IMR-90 (cell line): ENCODE measurements around the gene TFDP2. TPM values are rescaled to one million over a fixed set of nuclear protein-coding genes. Genes with fewer than 3 reads are reported as not detected.

Experiments
- ATAC-seq: fragments of 200-7000 bp; cut with Tn5 transposase; 2 replicates; pipeline ENCODE4 v1.9.1; 2020; ENCODE audit warnings: low read depth, mild to moderate bottlenecking, moderate library complexity
- BruUV-seq: library from RNA; stranded (reverse); fragments of 400-500 nt; replicated peaks from 2 replicates; lab custom pipeline; 2021; lab: Mats Ljungman, UMichigan
- CTCF ChIA-PET: fragments of 300-600 bp; formaldehyde crosslinking; extraction: SDS; loops from one replicate; lab custom pipeline; 2021; ENCODE audit warnings: antibody characterized with exemption; lab: Yijun Ruan, JAX
- POLR2A ChIA-PET: fragments of 300-600 bp; sonication (Branson Sonifier 250); formaldehyde crosslinking; loops from one replicate; lab custom pipeline; 2022; ENCODE audit warnings: antibody characterized with exemption; ENCODE audit not compliant: unreplicated experiment; lab: Charles Lee
- DNase-seq: peaks from one replicate; pipeline ENCODE4 v3.0.0; 2013
- H2AFZ ChIP-seq: replicated peaks from 2 replicates; pipeline ENCODE3; 2013; ENCODE audit warnings: low read length, mild to moderate bottlenecking; ENCODE audit not compliant: poor library complexity
- H2AK5ac ChIP-seq: 2 replicates; pipeline ENCODE4 v1.6.1; 2013; ENCODE audit warnings: low read depth, low read length, inconsistent platforms
- H2AK9ac ChIP-seq: replicated peaks from 2 replicates; pipeline ENCODE3; 2013; ENCODE audit warnings: mild to moderate bottlenecking, low read depth, low read length, moderate library complexity; ENCODE audit not compliant: poor library complexity
- H2BK120ac ChIP-seq: 2 replicates; pipeline ENCODE4 v1.6.1; 2013; ENCODE audit warnings: low read depth, low read length, inconsistent platforms
- H2BK15ac ChIP-seq: 3 replicates; pipeline ENCODE4 v1.6.1; 2013; ENCODE audit warnings: low read depth, low read length, inconsistent platforms
- H2BK20ac ChIP-seq: 2 replicates; pipeline ENCODE4 v1.6.1; 2013; ENCODE audit warnings: low read depth, mild to moderate bottlenecking, inconsistent platforms, low read length, moderate library complexity
- H2BK5ac ChIP-seq: 2 replicates; pipeline ENCODE4 v1.6.1; 2013; ENCODE audit warnings: mild to moderate bottlenecking, low read depth, low read length, inconsistent platforms; ENCODE audit not compliant: poor library complexity, severe bottlenecking
- H3K14ac ChIP-seq: replicated peaks from 2 replicates; pipeline ENCODE4 v1.6.1; 2013; ENCODE audit warnings: low read depth, low read length, inconsistent platforms
- H3K18ac ChIP-seq: 2 replicates; pipeline ENCODE4 v1.6.1; 2013; ENCODE audit warnings: low read depth, low read length, control low read depth
- H3K23ac ChIP-seq: 2 replicates; pipeline ENCODE4 v1.6.1; 2013; ENCODE audit warnings: low read depth, low read length, inconsistent platforms
- H3K27ac ChIP-seq: 2 replicates; pipeline ENCODE4 v1.5.1; 2013; ENCODE audit warnings: mild to moderate bottlenecking, control low read depth, low read length; ENCODE audit not compliant: insufficient read depth
- H3K27me3 ChIP-seq: 2 replicates; pipeline ENCODE4 v1.6.1; 2013; ENCODE audit warnings: low read length; ENCODE audit not compliant: control insufficient read depth, insufficient read depth
- H3K36me3 ChIP-seq: 2 replicates; pipeline ENCODE4 v1.6.1; 2013; ENCODE audit warnings: low read length, mixed read lengths; ENCODE audit not compliant: control insufficient read depth, insufficient read depth
- H3K4ac ChIP-seq: 2 replicates; pipeline ENCODE4 v1.6.1; 2013; ENCODE audit warnings: low read depth, low read length, inconsistent platforms
- H3K4me1 ChIP-seq: 2 replicates; pipeline ENCODE4 v1.6.1; 2013; ENCODE audit warnings: low read length, mixed read lengths; ENCODE audit not compliant: control insufficient read depth, insufficient read depth
- H3K4me2 ChIP-seq: 2 replicates; pipeline ENCODE4 v1.6.1; 2013; ENCODE audit warnings: low read depth, mild to moderate bottlenecking, control low read depth, low read length, moderate library complexity
- H3K4me3 ChIP-seq: 2 replicates; pipeline ENCODE4 v1.5.1; 2013; ENCODE audit warnings: low read depth, mild to moderate bottlenecking, control low read depth, low read length, moderate library complexity; ENCODE audit not compliant: insufficient read depth
- H3K56ac ChIP-seq: 2 replicates; pipeline ENCODE4 v1.6.1; 2013; ENCODE audit warnings: low read length, inconsistent platforms; ENCODE audit not compliant: insufficient read depth; ENCODE audit errors: extremely low read depth
- H3K79me1 ChIP-seq, 2 experiments: 2 replicates each; pipeline ENCODE4 v1.6.1; 2013; ENCODE audit warnings: low read length in 2 of 2, inconsistent platforms in 1 of 2, low read depth in 1 of 2
- H3K9ac ChIP-seq: 2 replicates; pipeline ENCODE4 v1.6.1; 2013; ENCODE audit warnings: low read depth, low read length, control low read depth
- H3K9me1 ChIP-seq: 2 replicates; pipeline ENCODE4 v1.6.1; 2013; ENCODE audit warnings: low read length, inconsistent platforms; ENCODE audit not compliant: insufficient read depth
- H3K9me3 ChIP-seq: 2 replicates; pipeline ENCODE4 v1.6.1; 2013; ENCODE audit warnings: low read length; ENCODE audit not compliant: control insufficient read depth, insufficient read depth
- H4K20me1 ChIP-seq: 2 replicates; pipeline ENCODE4 v1.6.1; 2013; ENCODE audit warnings: low read length, inconsistent platforms; ENCODE audit not compliant: insufficient read depth
- H4K5ac ChIP-seq: 2 replicates; pipeline ENCODE4 v1.6.1; 2013; ENCODE audit warnings: mild to moderate bottlenecking, low read depth, low read length, control low read depth
- H4K8ac ChIP-seq, 2 experiments: 2 replicates each; pipeline ENCODE4 v1.6.1; 2013; ENCODE audit warnings: low read depth in 2 of 2, low read length in 2 of 2, control low read depth in 1 of 2, inconsistent platforms in 1 of 2
- H4K91ac ChIP-seq: 2 replicates; pipeline ENCODE4 v1.6.1; 2013; ENCODE audit warnings: low read depth, low read length, inconsistent platforms; ENCODE audit not compliant: insufficient read depth
- BHLHE40 ChIP-seq: fragments of 150-350 bp; IDR thresholded peaks from 2 replicates; pipeline ENCODE4 v1.6.1; 2016; ENCODE audit warnings: mild to moderate bottlenecking, low read depth, low read length
- CHD1 ChIP-seq: IDR thresholded peaks from 2 replicates; pipeline ENCODE4 v1.6.1; 2012; ENCODE audit warnings: low read depth, low read length, improper control_type of control experiment
- ELK1 ChIP-seq: fragments of 150-350 bp; IDR thresholded peaks from 2 replicates; pipeline ENCODE4 v1.6.1; 2016; ENCODE audit warnings: low read depth, mild to moderate bottlenecking, low read length, moderate library complexity, borderline replicate concordance
- FOS ChIP-seq: fragments of 150-350 bp; IDR thresholded peaks from 2 replicates; pipeline ENCODE4 v1.6.1; 2016; ENCODE audit warnings: low read depth, low read length
- MAZ ChIP-seq: IDR thresholded peaks from 2 replicates; pipeline ENCODE4 v1.6.1; 2012; ENCODE audit warnings: low read depth, mild to moderate bottlenecking, low read length, improper control_type of control experiment, moderate library complexity, borderline replicate concordance
- MXI1 ChIP-seq: IDR thresholded peaks from 2 replicates; pipeline ENCODE4 v1.6.1; 2012; ENCODE audit warnings: low read depth, mild to moderate bottlenecking, low read length, moderate library complexity, borderline replicate concordance
- POLR2A ChIP-seq: IDR thresholded peaks from 2 replicates; pipeline ENCODE4 v1.6.1; 2012; ENCODE audit warnings: mild to moderate bottlenecking, low read depth, low read length
- RAD21 ChIP-seq: IDR thresholded peaks from 2 replicates; pipeline ENCODE4 v1.6.1; 2012; ENCODE audit warnings: low read length, improper control_type of control experiment
- SMC3 ChIP-seq: fragments of 150-350 bp; IDR thresholded peaks from 2 replicates; pipeline ENCODE4 v1.6.1; 2016; ENCODE audit warnings: low read depth, mild to moderate bottlenecking, antibody characterized with exemption, low read length, moderate library complexity
- WGBS, 2 experiments: methylation state at CpG; one replicate each; pipeline versions ENCODE4 v1.1.5 to v1.1.7; 2013; ENCODE audit warnings: missing lambda C conversion rate in 2 of 2; ENCODE audit not compliant: insufficient read length in 1 of 2; ENCODE audit errors: extremely low coverage in 2 of 2; 5-methylcytosine and 5-hydroxymethylcytosine counted together
- dilution Hi-C: fragments of 300-500 bp; cut with HindIII; formaldehyde crosslinking; loops from one replicate; pipeline ENCODE4 v1.14.3; 2018; ENCODE audit warnings: low sequenced_read_pairs; ENCODE audit not compliant: unreplicated experiment
- in situ Hi-C: fragments of 300-500 bp; cut with MboI; formaldehyde crosslinking; loops from 3 replicates; pipeline ENCODE4 v1.14.3; 2019; ENCODE audit warnings: low sequenced_read_pairs, inconsistent platforms, mixed read lengths
- intact Hi-C: fragments of 100-400 bp; cut with micrococcal nuclease; formaldehyde crosslinking; loops from 2 replicates; pipeline ENCODE4 v1.10.0; 2022
- polyA plus RNA-seq, 3 experiments: library from polyadenylated mRNA; depleted of rRNA; stranded (reverse); fragments of >200 nt; gene quantifications; 2 replicates each; pipeline ENCODE4 v1.2.3, GENCODE V29; 2012; ENCODE audit warnings: low replicate concordance in 1 of 3
- total RNA-seq: library from RNA; depleted of rRNA; stranded (reverse); fragments of >200 nt; gene quantifications from 2 replicates; pipeline ENCODE4 v1.2.3, GENCODE V29; 2012
- TF ChIP-seq, protein P1 (sequence below): fragments of 150-350 bp; IDR thresholded peaks from 2 replicates; pipeline ENCODE4 v1.6.1; 2017; ENCODE audit warnings: mild to moderate bottlenecking, antibody characterized with exemption, low read length, low read depth

Gene TFDP2
- total and polyA plus RNA-seq, 2 of the 4 experiments (the other 2 are of a cell fraction), result 10.7 to 23.7 TPM

DNA sequence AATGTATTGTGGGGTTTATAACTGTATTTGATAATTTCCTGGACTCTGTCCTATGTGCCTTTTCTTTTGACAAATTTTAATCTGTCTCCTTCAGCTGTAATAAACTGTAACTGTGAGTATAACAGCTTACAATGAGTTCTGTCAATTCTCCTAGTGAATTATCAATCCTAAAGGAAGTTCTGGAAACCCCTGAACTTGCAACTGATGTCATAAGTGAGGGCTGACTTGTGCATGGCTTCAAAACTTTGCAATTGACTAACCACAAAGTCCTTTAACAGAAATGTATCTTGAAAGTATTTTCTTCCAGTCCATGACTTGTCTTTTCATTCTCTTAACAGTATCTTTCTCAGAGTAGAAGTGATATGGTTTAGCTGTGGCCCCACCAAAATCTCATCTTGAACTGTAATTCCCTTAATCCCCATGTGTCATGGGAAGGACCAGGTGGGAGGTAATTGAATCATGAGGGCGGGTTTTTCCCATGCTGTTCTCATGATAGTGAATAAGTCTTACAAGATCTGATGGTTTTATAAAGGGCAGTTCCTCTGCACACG lies 108.3 kb downstream of the TFDP2 start:
- Histone ChIP-seq H4K91ac (no peak overlapping the region), H3K23ac (no peak overlapping the region), H3K4me1 (no peaks in the 10 kb centered on the region), H3K14ac (no peak overlapping the region), H2BK15ac (no peak overlapping the region), H3K56ac (no peak overlapping the region), H2AK9ac (no peak overlapping the region), H3K18ac (no peak overlapping the region), H3K4me2 (no peak overlapping the region), H3K27ac (no peak overlapping the region), H2AFZ (no peak overlapping the region), H4K20me1 (0 out of 2 replicates have a peak, but pooled peaks cover 2% of the 10 kb centered on the region), H3K9me3 (no peaks in the 10 kb centered on the region), H2BK5ac (no peak overlapping the region), H3K9ac (no peak overlapping the region), H3K27me3 (no peaks in the 10 kb centered on the region), H2BK120ac (no peak overlapping the region), H4K8ac (no peak overlapping the region), H3K4me3 (no peak overlapping the region), H4K5ac (no peak overlapping the region), H2BK20ac (no peak overlapping the region), H3K36me3 (no peaks in the 10 kb centered on the region), H3K9me1 (no peaks in the 10 kb centered on the region), H3K4ac (no peak overlapping the region), H2AK5ac (no peak overlapping the region), H3K79me1 (no peaks in the 10 kb centered on the region)
- intact Hi-C loops, result no loop called here
- dilution Hi-C loops, result no loop called here
- in situ Hi-C loops, result no loop called here
- ChIA-PET CTCF (interaction anchor here (0.9 kb wide), 1 partner anchor 13 kb away, joined by 3 read pairs; no protein-coding TSS in a partner anchor), POLR2A (no interaction called here)
- ATAC-seq (no peak), DNase-seq (no peak)
- BruUV-seq, result no TSS peak
- no CpG with 5 or more reads among the region's 2 CpGs for WGBS, 2 experiments
- TF ChIP-seq MXI1 (no peak), POLR2A (no peak), FOS (no peak), CHD1 (no peak), MAZ (no peak), RAD21 (no peak), BHLHE40 (no peak), SMC3 (no peak), ELK1 (no peak)
- TF ChIP-seq, protein P1, sequence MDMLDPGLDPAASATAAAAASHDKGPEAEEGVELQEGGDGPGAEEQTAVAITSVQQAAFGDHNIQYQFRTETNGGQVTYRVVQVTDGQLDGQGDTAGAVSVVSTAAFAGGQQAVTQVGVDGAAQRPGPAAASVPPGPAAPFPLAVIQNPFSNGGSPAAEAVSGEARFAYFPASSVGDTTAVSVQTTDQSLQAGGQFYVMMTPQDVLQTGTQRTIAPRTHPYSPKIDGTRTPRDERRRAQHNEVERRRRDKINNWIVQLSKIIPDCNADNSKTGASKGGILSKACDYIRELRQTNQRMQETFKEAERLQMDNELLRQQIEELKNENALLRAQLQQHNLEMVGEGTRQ, result no peak
